Measurements from ENCODE around the gene MFAP5.

DNA sequence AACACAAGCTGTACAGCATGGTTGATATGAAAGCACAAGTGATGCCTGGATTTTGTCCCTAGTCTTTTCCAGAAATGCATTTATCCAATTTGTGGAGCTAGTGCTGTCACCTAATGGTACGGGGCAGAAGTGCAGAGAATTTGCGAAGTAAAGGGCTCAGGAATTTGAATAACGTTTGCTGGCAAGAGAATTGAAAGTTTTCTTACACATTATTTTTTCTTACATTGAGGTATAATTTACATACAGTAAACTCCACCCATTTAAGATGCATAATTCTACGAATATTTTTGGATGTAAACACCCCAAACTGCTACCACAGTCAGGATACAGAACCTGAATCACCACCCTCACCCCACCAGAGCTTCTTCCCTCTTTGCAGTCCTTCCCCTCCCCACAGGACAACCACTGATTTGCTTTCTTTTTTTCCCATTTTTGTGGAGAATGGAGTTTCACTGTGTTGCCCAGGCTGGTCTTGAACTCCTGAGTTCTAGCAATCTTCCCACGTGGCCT is 53.5 kb downstream of the MFAP5 start:
- TF ChIP-seq POLR2A (IDR thresholded peaks at IDR 0.05; ENCODE audit: low read depth, low read length) (peak; percentile 74), POLR2AphosphoS5 (IDR thresholded peaks at IDR 0.05; ENCODE audit: low read depth, low read length) (peak; percentile 70), TAF1 (IDR thresholded peaks at IDR 0.05; ENCODE audit: low read depth, low read length) (no peak), SPI1 (IDR thresholded peaks at IDR 0.05; ENCODE audit: low read depth, low read length) (no peak), POU2F2 (IDR thresholded peaks at IDR 0.05; ENCODE audit: low read depth, low read length) (no peak)

All from GM12891 (cell line).